Measurements from ENCODE around the gene WNK2.

The WNK2 gene

DNA sequence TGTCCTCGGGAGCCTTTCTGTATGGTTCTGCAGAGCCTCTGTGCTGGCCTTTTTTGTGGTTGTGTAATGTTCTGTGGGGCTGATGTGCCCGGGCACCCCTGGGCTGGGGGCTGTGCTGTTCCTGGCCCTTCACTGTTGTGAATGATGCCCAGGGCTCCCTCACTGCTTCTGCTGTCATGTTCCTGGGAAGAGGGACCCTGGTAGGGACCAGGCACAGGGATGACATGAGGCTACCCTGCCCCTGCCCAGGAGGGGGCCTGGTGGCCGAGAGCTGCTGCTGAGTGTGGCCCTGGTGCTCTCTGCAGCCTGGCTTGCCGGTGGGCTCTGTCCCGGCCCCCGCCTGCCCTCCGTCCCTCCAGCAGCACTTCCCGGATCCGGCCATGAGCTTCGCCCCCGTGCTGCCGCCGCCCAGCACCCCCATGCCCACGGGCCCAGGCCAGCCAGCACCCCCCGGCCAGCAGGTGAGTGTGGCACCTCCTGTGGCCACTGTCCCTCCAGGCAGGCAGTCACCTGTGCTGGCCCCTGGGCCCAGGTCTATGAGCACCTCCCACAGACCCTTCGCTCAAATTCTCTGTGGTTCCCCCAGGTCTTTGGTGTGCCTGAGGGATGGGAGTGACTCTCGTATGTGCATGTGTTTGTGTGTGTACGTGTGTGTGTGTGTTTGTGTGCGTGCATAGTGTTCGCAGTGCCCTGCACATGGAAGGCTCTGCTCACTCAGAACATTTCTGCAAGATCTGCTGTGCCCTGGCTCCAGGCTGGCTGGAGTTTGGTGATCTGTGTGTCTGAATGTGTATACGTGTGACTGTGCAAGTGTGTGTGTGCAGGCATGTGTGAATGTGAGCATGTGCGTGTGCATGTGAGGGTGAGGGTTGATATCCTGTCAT lies 72.3 kb downstream of the WNK2 start:
- DNase-seq: no peak

- DNase-seq: no peak
These were observed 73.2 kb downstream of the WNK2 start for GRCh38 chr9:93256878-93257807.

- no peak for DNase-seq
These were observed 73.9 kb downstream of the WNK2 start for GRCh38 chr9:93257808-93258331.

GRCh38 chr9:93258419-93258817 lies 74.5 kb downstream of the WNK2 start:
- DNase-seq: no peak

DNA sequence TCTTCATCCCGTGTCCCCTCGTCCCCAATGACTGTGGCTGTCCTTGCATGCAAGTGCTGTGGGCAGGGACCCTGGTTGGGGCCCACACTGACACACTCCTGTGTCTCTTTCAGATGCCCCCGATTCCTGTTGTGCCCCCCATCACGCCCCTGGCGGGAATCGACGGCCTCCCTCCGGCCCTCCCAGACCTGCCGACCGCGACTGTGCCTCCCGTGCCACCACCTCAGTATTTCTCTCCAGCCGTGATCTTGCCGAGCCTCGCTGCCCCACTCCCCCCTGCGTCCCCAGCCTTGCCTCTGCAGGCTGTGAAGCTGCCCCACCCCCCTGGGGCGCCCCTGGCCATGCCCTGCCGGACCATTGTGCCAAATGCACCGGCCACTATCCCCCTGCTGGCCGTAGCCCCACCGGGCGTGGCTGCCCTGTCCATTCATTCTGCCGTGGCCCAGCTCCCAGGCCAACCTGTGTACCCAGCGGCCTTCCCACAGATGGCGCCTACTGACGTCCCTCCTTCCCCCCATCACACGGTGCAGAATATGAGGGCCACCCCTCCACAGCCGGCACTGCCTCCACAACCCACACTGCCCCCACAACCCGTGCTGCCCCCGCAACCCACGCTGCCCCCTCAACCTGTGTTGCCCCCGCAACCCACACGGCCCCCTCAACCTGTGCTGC lies 75.0 kb downstream of the WNK2 start:
- no peak for DNase-seq

DNA sequence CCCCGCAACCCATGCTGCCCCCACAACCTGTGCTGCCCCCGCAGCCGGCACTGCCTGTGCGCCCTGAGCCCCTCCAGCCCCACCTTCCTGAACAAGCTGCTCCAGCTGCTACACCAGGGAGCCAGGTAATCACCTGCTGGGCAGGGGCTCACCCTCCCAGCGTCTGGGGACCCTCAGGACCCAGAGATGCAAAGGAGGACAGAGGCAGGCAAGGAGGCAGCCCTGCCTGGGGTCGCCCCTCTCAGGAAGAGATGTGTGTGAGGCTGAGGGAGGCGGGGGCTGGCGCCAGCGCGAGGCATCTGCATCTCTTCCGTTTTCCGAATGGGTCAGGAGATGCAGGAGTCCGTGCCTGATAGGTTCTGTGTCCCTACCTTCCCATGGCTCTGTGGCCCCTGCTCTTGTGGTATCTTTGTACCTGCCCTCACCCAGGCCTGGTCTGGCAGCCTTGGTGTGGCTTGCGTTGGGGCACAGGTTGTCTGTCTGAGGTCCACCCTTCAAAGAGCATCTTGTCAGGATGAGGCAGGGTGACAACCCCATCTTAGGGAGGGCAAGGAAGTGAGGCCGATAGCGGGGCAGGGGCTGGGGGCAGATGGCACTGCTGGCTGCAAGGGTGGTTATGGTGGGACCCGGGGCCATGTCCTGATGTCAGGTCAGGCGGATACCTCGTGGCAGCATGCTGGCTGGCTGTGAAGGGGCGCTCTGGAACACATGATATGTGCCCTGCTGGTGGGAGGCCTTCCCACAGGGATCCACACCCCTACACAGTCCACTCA lies 75.7 kb downstream of the WNK2 start:
- no peak for DNase-seq

GRCh38 chr9:93260263-93261066 lies 76.5 kb downstream of the WNK2 start:
- DNase-seq: no peak

DNA sequence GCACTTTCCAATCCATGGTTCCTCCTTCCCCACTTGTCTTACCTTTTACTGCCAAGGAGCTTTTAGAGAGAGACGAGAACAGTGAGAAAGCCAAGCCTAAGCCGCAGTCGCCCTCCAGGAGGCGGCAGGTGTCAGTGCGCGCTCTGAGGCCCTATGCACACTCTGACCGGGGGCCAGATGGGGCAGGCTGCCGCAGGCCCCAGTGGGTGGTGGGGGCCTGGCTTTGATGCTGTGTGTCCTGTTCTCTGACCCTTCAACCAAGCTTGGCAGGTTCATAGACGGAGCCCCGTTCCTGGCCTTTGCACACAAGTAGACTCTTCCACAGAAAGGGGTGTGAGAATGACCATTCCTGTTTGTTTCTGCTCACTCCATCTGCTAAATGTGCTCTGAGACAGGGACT lies 77.3 kb downstream of the WNK2 start:
- DNase-seq: no peak

- no peak for DNase-seq
These were observed 78.0 kb downstream of the WNK2 start for GRCh38 chr9:93261735-93262523.

- no peak for DNase-seq
These were observed 78.8 kb downstream of the WNK2 start for GRCh38 chr9:93262537-93263310.

DNA sequence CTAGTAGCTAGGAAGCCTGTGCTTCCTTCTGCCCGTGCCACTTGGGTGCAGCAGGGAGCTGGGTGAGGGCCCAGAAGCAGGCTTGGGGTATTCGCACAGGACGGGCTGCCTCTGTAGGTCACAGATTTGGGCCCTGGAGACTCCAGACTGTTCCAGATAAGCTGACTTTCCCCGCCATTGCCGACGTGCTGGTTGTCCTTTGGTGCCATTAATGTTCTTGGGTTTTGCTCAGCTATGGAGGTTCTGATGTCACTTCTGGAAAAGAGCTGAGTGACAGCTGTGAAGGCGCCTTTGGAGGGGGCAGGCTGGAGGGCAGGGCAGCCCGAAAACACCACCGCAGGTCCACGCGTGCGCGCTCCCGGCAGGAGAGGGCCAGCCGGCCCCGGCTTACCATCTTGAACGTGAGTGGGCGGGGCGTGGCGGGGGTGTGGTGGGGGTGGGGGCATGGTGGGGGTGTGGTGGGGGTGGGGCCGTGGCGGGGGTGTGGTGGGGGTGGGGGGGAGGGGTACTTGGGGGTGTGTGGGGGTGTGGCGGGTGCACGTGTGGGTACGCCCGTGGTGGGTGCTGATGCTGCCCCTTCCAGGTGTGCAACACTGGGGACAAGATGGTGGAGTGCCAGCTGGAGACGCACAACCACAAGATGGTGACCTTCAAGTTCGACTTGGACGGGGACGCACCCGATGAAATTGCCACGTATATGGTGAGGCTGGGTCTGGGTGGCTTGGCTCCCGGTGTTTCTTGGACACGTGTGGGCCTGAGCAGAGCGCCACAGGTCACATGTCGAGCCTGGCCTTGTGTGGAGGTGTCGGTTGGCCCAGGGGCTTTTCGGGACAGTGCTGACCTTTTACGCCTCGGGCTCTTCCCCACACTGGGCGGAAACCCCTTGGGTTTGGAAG lies 79.6 kb downstream of the WNK2 start:
- DNase-seq: no peak

GRCh38 chr9:93264338-93265125 lies 80.6 kb downstream of the WNK2 start:
- DNase-seq: no peak

DNA sequence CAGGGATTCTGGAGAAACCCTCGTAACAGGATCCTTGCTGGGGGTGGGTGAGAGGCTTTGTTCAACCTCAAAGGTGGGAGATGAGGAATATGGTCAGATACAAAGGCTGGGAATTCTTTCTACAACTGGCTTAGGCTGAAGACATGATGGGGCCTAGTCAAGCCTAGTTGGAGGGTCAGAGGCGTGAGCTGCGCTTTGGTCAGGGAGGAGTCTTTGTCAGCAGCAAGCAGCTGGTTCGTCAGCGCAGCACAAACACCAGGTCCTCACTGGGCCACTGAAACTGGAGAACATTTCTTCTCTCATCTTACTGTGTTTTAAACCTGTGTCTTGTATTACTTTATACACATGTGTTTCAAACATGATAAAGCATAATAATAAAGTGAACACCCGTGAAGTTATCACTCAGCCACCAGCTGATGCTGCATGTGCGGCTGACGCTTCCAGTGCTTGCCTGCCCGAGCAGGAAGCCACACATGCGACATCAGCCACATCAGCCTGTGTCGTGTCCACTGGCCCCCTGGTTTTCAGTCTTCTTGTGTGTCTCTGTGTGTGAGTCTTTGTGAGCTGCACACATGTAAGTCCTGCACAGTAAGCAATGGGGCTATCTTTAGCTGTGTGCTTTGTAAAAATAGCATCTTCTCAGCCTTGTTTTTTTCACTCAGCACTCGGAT lies 81.5 kb downstream of the WNK2 start:
- no peak for DNase-seq

- no peak for DNase-seq
These were observed 82.0 kb downstream of the WNK2 start for GRCh38 chr9:93265972-93266371.

DNA sequence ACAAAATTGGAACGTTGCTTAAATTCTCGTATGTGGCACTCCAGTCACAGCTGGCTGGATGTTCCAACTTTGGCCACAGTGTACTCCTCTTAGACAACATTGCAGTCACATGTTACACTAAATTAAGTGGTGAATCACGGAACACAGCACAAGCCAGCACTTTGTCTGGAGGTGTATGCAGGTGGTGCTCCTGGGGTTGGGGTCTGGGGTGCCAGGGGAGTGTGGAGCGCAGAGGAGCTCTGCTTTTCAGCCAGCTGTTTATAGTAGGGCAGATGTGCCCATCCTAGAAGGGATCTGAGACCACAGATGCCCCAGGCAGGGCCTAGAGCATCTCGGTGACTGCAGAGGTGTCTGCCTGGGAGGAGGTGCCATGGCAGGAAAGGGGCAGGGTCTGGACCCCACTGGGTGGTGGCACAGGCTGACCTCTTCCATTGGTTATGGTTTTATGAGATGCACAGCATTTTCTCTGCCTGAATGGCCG lies 82.6 kb downstream of the WNK2 start:
- DNase-seq: no peak

- DNase-seq: no peak
These were observed 83.2 kb downstream of the WNK2 start for GRCh38 chr9:93267091-93267541.

Data from suppressor macrophage treated with lipopolysaccharide for 1 hour (primary cell).